RWPE1 (cell line): ENCODE measurements around the gene ELF1.
"Not testable (repeated sequence)": the region's sequence is repeated elsewhere in the genome, so short reads cannot be mapped to it uniquely, and the experiment has no call there.

Experiments used
- CTCF ChIA-PET: fragments of 350-600 bp; sonication (Branson Sonifier 250); formaldehyde crosslinking; extraction: SDS; loops from one replicate; lab custom pipeline; 2021; lab: Yijun Ruan, JAX
- POLR2A ChIA-PET: fragments of 400-600 bp; formaldehyde crosslinking; extraction: SDS; loops from one replicate; lab custom pipeline; 2020; ENCODE audit warnings: antibody characterized with exemption; ENCODE audit not compliant: low non-redundant PET; lab: Yijun Ruan, JAX
- DNase-seq: peaks from one replicate; pipeline ENCODE4 v3.0.0; 2012; ENCODE audit warnings: low spot score
- H3K27ac ChIP-seq: fragments of 450-650 bp; 2 replicates; pipeline ENCODE4 v1.5.1; 2017
- CTCF ChIP-seq: fragments of 450-650 bp; conservative IDR thresholded peaks from 2 replicates; pipeline ENCODE4 v1.5.1; 2017; ENCODE audit warnings: low read depth, mild to moderate bottlenecking

The ELF1 gene

DNA sequence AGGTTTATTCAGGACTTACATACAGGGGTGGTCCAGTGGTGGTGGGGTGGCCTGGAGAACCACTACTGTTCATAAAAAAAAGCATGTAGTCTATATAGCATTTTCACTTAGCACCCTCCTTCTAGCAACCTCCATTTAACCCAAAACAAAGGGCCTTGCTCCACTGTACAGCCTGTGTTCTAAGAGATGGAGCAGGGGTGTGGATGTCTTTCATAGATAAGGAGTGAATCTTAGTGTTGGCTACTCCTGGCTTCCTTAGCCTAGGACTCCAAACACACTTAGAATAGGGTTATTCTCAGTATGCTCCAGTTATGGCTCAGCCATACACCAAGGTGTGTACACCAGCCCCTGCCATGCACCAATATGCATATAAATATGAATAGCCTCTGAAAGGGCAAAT is 95.2 kb downstream of the ELF1 start:
- ChIA-PET CTCF (interaction anchor here (0.5 kb wide), 2 partner anchors 47 to 1210 kb away, joined by 3 to 5 read pairs; no protein-coding TSS in a partner anchor), POLR2A (no interaction called here)
- no peak for TF ChIP-seq CTCF
- H3K27ac ChIP-seq: no peak overlapping the region
- DNase-seq: no peak

GRCh38 chr13:40922437-40923040 is 96.6 kb downstream of the ELF1 start:
- H3K27ac ChIP-seq: no peak overlapping the region
- no peak for TF ChIP-seq CTCF
- CTCF ChIA-PET: interaction anchor here (0.5 to 1.0 kb wide), 2 partner anchors 25 to 70 kb away, joined by 3 read pairs; no protein-coding TSS in a partner anchor
- no peak for DNase-seq
- POLR2A ChIA-PET: no interaction called here

DNA sequence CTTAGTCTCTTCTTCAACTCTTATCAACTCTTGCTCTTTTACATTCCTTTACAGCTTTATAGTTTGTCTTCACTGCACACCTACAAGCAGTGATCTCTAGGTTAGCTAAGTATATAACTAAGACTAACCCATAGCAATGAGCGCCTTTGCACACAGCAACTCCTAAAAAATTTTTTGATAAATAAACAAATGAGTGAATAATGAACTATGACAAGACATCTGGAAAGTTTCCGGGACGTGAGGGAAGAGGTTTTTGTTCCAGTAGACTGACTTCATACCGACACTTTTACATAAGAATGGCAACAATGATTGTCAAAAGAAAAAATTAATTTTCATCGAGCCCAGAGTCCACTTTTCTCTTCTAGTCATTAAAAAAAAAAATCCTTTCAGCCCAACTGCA is 98.3 kb downstream of the ELF1 start:
- H3K27ac ChIP-seq: peak overlapping the region; percentile 86
- CTCF ChIA-PET: interaction anchor here (0.6 kb wide), 1 partner anchor 200 kb away, joined by 3 read pairs; no protein-coding TSS in a partner anchor
- POLR2A ChIA-PET: no interaction called here
- no peak for TF ChIP-seq CTCF
- no peak for DNase-seq

DNA sequence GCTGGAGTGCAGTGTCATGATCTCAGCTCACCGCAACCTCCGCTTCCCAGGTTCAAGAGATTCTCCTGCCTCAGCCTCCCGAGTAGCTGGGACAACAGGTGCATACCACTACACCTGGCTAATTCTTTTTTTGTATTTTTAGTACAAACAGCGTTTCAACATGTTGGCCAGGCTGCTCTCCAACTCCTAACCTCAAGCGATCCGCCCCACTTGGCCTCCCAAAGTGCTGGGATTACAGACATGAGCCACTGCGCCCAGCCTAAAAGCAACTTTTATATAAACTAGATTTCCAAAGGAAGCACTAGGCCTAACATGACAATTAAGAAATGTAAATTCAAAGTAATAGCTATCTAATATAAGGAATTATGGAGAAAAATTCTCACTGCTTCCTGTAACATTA is 99.2 kb downstream of the ELF1 start:
- POLR2A ChIA-PET, DNase-seq, CTCF ChIA-PET, H3K27ac ChIP-seq: not testable (repeated sequence)

- TF ChIP-seq CTCF: no peak
- no peak for DNase-seq
- H3K27ac ChIP-seq: no peak overlapping the region
- POLR2A ChIA-PET: no interaction called here
- CTCF ChIA-PET: no interaction called here
Observed at GRCh38 chr13:40916207-40916998, 102.7 kb downstream of the ELF1 start.

- DNase-seq, POLR2A ChIA-PET, H3K27ac ChIP-seq, CTCF ChIA-PET: not testable (repeated sequence)
Observed at GRCh38 chr13:40914863-40915262, 104.3 kb downstream of the ELF1 start.

GRCh38 chr13:40911341-40911740 is 107.8 kb downstream of the ELF1 start:
- DNase-seq: no peak
- no peak overlapping the region for H3K27ac ChIP-seq
- ChIA-PET CTCF (interaction anchor here (0.6 kb wide), 1 partner anchor 812 kb away, joined by 3 read pairs; no protein-coding TSS in a partner anchor), POLR2A (no interaction called here)
- TF ChIP-seq CTCF: no peak
